AG04449 (cell line): ENCODE data around the gene CSGALNACT2.

Experiments
- CTCF ChIA-PET: fragments of 350-600 bp; formaldehyde crosslinking; extraction: SDS; loops from one replicate; lab custom pipeline; 2021; ENCODE audit warnings: antibody characterized with exemption; lab: Yijun Ruan, JAX
- POLR2A ChIA-PET: fragments of 400-600, 350-600 bp; formaldehyde crosslinking; extraction: SDS; loops from one replicate; lab custom pipeline; 2020; ENCODE audit warnings: antibody characterized with exemption, inconsistent platforms; lab: Yijun Ruan, JAX
- DNase-seq: peaks from one replicate; pipeline ENCODE4 v3.0.0-alpha.2; 2010; ENCODE audit warnings: low read depth, low spot score
- H3K4me3 ChIP-seq: 2 replicates; pipeline ENCODE4 v1.5.1; 2011; ENCODE audit warnings: low read depth, mild to moderate bottlenecking, control low read depth, low read length
- CTCF ChIP-seq: IDR thresholded peaks from one replicate; pipeline ENCODE4 v1.5.1; 2011; ENCODE audit warnings: mild to moderate bottlenecking, moderate library complexity, low read length, control low read depth, inconsistent platforms; ENCODE audit not compliant: insufficient read depth; ENCODE audit errors: missing control alignments

CSGALNACT2 gene

GRCh38 chr10:43110338-43111071 is 27.7 kb upstream of the CSGALNACT2 start:
- ChIA-PET CTCF (interaction anchor here (3.6 kb wide), 1 partner anchor 246 kb away, joined by 17 read pairs; no protein-coding TSS in a partner anchor), POLR2A (interaction anchor here (1.2 kb wide), 1 partner anchor 28 kb away, joined by 3 read pairs; the partner anchor contains the start of gene CSGALNACT2)

GRCh38 chr10:43111101-43111500 is 27.1 kb upstream of the CSGALNACT2 start:
- TF ChIP-seq CTCF, result no peak
- CTCF ChIA-PET, result interaction anchor here (3.6 kb wide), 1 partner anchor 246 kb away, joined by 17 read pairs; no protein-coding TSS in a partner anchor
- DNase-seq, result no peak

More at GRCh38 chr10:43110338-43111071, 27.7 kb upstream of the CSGALNACT2 start:
- no peak overlapping the region for H3K4me3 ChIP-seq
- TF ChIP-seq CTCF, result no peak
- DNase-seq, result no peak

GRCh38 chr10:43111921-43112607 is 26.2 kb upstream of the CSGALNACT2 start:
- CTCF ChIA-PET, result interaction anchor here (3.6 kb wide), 1 partner anchor 247 kb away, joined by 17 read pairs; no protein-coding TSS in a partner anchor
- TF ChIP-seq CTCF, result no peak
- POLR2A ChIA-PET, result no interaction called here
- no peak for DNase-seq
- no peak overlapping the region for H3K4me3 ChIP-seq

More at GRCh38 chr10:43111101-43111500, 27.1 kb upstream of the CSGALNACT2 start:
- no peak overlapping the region for H3K4me3 ChIP-seq
- POLR2A ChIA-PET, result interaction anchor here (1.2 kb wide), 1 partner anchor 27 kb away, joined by 3 read pairs; the partner anchor contains the start of gene CSGALNACT2

- ChIA-PET CTCF (no interaction called here), POLR2A (no interaction called here)
- DNase-seq, result no peak
- no peak for TF ChIP-seq CTCF
- no peak overlapping the region for H3K4me3 ChIP-seq
Measured at GRCh38 chr10:43112608-43112961, 25.7 kb upstream of the CSGALNACT2 start.

GRCh38 chr10:43113201-43114087 is 24.8 kb upstream of the CSGALNACT2 start:
- ChIA-PET CTCF (no interaction called here), POLR2A (no interaction called here)
- no peak for TF ChIP-seq CTCF
- no peak for DNase-seq
- no peak overlapping the region for H3K4me3 ChIP-seq
